HG03045 (cell line): ENCODE data around the gene CDH8.
"Not testable (repeated sequence)": the region's sequence is repeated elsewhere in the genome, so short reads cannot be mapped to it uniquely, and the experiment has no call there.

ENCODE experiments used
- ATAC-seq: cut with Tn5 transposase; IDR thresholded peaks from one replicate; pipeline ENCODE4 v1.9.1; 2021; ENCODE audit warnings: mild to moderate bottlenecking, moderate library complexity; ENCODE audit not compliant: unreplicated experiment

The CDH8 gene

DNA sequence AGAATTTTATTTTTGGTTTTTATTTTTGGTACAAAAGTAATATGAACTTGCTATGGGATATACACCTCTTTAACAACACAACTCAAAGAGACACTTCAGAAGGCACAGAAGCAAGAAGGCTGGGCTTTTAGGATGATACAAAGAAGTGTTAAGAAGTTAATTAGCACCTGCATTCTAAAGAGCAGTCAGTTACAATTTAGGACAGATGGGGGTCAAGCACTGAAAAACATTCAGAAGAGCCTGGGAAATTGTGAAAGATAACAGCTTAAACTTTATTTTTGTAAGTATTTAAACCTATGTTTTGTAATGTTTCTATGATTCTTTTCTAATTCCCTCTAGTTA is 163.5 kb downstream of the CDH8 start:
- no peak for ATAC-seq

DNA sequence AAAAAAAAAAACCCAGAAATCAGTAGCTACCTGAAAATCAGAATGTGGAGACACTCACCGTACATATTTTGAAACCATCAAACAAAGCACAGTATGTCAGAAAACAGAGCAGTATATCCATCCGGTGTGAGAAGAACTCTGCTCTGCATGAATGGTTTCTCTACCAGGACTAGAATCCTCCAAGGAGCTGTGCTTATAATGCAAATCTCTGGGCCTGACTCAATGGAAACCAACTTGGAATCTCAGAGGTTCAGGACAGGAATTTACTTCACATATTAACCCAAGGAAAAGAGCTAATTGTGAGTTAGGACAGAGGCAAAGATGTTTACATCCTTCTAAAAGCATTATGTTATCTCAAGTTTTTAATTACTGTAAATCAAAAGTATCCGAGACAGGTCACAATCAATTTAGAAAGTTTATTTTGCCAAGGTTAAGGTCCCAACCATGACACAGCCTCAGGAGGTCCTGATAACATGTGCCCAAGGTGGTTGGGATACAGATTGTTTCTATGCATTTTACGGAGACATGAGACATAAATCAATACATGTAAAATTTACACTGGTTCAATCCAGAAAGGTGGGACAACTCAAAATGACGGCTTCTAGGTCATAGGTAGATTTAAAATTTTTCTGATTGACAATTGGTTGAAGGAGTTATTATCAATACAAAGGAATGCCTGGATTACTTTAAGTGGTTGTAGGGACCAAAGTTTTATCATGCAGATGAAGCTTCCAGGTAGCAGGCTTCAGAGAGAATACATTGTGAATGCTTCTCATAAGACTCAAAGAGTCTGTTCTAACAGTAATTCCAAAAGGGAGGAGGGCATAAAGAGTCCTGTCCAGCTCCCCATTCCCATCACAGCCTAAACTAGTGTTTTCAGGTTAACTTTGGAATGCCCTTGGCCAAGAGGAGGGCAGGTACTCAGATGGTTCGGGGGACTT is 164.1 kb downstream of the CDH8 start:
- ATAC-seq: no peak

DNA sequence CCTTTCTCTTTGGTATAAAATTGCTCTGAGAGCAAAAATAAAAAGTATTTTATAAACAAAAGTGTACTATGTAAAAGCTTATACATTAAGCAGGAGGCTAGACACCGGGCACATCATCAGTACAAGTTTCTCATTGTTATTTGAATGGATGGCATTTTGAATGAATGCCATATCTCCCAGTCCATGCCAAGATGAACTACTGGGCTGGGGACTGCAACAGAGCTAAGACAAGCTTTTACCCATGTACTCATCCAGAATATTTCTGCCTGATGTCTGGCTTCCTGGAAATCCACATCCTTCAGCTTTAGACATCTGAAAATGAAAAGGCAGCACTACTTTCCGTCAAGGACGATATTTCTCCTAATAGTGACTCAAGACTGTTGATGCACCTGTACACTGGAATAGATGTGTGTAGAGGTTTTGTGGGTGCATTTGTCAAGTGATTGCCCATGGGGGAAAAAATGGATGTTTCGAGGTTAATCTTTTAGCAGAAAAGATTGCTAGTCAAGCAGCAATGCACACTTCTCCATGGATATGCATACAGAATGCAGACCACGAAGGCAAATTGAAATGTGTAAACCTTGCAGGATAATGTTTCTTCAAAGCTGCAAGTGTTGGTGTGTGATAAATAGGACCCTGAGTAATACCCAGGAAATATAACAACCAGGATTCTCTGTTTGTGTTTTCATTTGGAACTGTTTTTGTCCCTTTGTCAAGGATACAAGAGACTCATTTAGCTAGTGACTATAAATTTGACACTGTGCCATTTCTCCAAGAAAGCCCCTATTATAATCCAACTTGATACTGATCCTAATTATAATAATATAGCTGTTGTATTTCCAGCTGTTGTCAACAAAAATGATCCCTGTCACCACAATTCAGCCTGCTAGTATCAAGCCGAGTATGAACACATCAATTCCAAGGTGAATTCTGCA is 173.8 kb downstream of the CDH8 start:
- no peak for ATAC-seq

DNA sequence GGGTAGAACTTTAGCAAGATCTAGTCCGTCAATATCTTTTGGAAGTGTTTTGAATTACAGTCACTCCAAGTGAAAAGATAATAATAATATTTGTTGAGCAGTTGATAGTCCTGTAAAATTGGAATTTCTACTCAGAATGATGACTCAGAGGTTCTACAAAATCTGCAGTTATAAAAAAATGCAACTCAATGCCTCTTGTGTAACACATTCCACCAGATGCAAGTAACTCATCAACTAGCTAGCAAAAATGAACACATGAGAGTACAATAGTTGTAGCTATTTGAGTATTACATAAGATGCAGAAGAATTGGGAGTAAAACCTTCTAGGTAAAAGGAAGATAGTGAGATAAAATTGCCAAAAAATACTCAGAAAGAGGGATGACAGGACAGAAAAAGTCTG is 177.2 kb downstream of the CDH8 start:
- ATAC-seq: no peak

DNA sequence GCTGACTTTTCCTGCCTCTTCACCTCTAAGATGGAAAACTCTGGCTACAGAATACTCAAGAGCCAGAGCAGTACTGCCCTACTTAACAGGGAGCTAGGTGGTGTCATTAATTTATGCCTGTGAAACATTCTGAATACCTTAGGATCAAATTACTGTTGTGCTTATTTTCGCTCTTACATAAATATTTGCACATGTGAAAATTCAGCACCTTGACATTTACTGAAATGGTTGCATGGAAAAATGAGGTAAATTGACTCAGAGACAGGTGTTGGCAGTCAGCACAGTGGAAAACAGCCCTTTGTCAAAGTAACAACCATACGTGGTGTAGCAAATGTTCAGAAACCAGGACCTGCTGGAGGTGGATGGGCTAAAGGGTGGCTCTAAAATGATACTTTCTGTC is 193.6 kb downstream of the CDH8 start:
- no peak for ATAC-seq

DNA sequence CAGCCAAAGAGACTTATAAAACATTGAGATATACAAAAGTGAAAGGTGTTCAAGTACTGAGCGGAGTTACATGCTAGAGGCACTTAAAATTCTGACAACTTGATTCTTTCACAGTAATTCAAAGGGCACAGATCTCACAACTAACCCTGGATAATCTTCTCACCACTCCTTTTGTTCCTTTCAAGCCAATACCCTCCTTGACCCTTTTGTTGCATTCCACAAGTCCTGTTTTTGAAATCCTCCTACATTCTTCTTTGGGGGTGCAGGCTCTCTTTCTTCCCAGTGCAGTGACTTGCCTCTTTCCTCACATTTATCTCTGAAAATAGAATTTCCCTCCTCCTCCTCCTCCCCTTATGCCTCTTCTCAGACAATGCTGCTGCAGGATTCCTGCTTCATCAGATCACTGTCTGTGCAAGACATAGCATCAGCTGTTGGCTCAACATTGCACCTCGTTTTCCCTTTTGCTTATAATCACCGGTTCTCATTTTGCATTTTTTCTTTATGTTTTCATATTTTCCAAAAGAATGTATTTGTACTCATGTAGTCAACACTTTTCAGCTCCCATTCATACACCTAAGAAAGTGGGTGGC is 199.3 kb downstream of the CDH8 start:
- no peak for ATAC-seq

DNA sequence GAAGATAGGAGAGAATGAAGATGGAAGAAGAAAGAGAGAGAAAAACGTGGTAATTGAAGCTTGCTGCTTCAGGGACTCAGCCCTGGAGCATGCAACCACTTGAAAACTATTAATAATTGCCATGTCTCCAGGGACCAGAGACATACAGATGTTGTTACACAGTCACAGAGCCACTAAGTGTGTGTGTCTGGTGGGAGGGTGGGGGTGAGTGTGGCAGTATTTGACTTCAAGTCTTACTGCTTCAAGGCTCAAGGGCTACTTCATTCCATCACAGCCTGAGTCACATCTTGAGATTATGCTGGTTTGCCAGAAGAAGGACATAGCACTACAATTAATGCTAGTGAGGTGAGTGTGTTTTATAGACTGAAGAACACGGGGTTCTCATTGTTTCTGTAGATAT is 202.2 kb downstream of the CDH8 start:
- no peak for ATAC-seq

DNA sequence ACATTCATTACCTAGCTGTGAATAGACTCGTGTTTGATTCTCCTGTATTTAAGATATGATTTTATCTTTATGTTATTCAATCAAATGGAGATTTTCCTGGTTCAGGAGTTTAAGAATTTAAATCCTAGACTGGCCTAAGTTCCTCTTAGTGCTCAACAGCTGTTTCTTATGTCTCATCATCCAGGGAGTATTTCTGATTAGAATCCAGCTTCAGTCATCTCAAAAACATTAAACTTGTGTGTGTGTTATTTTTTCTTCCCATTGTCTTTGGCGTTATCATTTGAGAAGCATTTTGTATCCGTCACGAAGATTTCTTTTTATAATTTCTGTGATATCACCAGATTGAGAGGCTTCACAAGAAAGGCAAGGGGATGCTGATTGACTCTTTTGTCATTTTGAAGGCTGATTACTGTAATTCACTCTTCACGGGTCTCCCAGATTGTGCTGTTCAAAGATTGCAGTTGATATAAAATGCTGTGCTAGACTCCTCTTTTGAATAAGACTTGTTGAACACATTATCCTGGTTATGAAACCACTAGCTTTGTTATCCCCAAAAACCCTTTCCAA is 204.8 kb downstream of the CDH8 start:
- ATAC-seq: no peak

DNA sequence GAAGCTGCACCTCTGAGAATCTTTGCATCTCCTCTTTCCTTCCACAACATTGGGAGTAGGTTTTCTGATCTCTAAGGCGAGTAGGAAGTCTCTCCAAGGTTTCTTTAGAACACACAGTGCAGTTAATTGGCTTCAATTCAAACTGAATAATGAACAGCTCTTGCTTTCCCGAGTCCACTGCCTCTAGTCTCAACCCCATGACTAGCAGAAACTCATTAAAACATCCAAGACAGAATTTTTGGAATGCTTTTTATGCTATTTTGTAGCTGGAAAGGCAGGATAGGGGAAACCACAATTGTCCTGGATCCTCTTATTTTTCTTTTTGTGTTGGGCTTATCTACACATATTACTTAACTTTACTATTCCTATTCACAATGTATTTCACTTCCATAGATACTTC is 206.6 kb downstream of the CDH8 start:
- ATAC-seq: no peak

DNA sequence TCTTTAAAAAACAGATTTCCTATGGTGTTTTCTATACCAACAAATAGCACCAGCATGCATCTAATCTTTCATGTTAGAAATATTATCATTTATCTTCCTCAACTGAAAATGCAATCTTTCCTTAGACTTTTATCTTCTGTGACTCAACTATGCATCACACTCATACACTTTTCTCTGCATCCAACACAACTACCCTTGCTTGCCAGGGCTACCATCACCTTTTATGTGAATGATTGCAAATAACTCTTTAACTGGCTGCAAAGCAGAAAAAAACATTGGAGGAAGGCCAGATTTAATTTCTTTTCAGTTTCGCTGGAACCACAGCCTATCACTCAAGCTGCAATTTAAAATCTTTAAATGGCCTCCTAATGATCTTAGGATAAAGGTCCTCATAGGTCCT is 212.9 kb downstream of the CDH8 start:
- no peak for ATAC-seq

DNA sequence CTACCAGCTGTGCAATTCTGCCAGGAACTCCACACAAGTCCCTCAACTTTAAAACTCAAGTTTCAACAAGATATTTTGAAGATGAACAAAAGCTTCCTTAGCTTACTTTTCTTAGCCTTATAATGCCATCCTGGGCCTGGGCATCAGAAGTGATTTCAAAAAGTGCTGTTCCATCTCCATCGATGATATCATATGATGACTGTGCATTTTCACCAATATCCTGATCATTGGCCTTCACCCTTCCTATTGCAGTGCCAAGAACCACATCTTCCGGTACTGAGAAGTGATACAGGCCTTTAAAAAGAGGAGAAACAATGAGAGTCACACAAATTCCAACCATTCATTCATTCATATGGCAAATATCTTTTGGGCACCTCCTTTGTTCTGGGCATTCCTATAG is 215.4 kb downstream of the CDH8 start:
- no peak for ATAC-seq

DNA sequence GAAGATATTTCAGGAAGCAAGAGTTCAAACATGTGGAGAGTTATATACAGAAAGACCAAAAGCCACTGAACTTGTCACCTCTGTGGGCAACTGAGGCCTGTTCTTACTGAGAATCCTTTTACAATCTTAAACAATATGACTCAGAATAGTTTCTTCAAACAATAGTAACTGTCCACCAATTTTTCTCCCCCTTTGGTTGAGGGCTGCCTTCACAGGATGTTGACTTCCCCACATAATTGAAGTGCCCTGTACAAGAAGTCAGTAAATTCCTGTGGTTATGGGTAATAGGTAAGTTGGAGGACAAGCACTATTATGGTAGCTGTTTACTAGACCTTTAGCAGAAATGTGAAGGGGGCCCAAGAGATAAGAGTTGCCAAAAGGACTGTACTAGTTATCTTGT is 215.8 kb downstream of the CDH8 start:
- ATAC-seq: no peak

DNA sequence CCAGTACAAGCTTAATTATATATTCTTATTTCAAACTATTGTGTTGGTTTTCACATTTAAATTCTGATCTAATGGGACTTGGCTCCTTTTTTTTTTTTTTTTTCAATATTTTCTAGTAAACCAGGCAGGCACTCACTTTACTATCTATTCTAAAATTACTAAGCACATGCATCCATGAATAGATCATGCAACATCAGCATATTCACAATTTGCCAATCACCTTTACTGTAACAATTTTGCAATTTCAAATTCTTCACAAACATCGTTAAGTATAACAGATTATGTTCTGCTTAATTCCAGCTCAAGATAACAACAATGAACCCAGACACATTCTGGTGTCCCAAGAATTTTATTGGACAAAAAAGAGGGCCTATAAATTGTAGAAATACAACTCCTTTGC is 217.4 kb downstream of the CDH8 start:
- ATAC-seq: no peak

DNA sequence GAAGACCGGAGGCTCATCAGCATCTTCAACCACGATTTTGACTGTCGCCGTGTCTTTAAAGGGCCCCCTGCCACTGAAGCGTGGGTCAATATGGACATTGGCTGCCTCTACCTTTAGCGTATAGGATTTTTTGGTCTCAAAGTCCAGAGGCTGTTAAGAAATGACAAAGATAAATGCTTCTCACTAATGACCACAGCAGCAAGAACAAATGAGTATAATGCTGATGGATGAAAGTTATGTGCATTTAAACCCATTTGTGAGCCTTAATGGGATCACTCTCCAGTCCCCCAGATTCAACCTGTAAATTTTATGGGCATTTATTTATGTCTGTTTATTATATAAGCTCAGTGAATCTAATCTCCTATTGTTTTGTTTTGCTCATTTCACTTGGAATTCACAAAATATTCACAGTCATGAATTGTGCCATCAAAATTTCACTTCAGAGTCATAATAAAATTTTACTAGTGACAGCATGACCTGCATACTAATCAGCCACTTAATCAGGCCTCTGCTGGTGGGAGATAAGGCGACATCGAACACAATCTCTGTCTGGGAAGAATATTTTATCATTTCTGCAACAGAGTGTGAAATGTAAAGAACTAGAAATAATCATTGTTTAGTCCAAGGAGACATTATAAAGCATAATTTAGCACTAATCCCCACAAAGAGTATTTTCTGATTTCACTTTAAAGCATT is 218.5 kb downstream of the CDH8 start:
- ATAC-seq: no peak

DNA sequence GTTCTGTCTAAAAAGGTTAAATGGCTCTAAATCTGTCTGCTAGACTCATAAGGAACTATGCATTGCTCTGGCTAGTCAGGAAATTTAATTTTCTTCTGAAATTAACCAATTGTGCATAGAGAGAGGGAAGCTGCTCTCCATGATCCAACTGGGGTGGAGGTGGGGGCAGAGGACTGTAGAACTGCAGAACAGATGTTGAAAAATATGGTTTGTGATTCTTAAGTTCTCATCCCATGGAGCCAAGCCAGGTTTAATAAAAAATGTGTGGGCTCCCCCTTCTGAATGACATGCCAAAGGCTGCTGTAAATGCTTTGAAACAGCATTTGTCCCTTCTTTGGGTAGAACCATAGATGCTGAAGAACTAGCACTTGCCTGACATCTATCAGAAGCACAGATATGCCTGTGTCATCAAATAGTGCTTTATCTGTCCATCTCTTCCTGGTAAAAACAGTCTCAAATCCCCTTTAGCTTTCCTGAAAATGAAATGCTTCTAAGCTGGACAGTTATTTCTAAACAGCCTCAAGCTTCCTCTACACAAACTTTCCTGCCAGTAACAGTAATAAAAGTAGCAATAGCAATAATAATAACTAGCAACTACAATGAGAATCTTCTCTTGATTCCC is 221.4 kb downstream of the CDH8 start:
- no peak for ATAC-seq

DNA sequence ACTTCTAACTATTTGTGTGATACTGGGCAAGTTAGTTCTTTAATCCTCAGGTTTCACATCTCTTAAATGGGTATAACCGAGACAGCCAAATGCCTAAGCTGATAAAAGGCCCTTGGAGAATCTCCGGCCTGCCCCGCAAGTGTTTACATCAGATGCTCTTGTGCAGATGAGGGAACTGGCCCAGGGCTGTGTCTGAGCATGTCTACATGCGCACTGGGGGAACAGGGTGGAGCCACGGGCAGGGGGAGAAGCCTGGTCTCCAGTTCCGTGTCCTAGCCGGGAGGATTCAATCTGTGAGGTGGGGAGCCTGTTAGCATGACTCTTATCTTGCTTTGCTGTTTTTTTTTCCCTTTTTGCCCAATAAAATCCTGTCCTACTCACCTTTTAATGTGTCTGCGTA is 222.9 kb downstream of the CDH8 start:
- no peak for ATAC-seq

DNA sequence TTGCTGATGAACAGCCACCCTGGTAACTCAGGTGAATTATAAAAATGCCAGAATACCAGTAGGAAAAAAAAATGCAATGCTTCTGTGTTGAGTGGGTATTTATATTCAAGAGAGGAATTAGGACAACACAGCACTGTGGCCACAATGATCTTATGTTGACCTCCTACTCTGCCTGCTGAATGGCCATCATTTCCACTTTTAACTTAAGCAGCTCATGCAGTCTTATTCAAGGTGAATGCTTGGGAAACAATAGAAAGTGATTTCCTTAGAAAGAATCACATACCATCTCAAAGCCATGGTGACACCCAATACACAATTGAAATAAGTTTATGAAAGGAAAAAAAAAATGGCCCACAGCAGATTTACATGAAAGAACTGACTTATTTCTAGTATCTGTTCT is 224.0 kb downstream of the CDH8 start:
- no peak for ATAC-seq

DNA sequence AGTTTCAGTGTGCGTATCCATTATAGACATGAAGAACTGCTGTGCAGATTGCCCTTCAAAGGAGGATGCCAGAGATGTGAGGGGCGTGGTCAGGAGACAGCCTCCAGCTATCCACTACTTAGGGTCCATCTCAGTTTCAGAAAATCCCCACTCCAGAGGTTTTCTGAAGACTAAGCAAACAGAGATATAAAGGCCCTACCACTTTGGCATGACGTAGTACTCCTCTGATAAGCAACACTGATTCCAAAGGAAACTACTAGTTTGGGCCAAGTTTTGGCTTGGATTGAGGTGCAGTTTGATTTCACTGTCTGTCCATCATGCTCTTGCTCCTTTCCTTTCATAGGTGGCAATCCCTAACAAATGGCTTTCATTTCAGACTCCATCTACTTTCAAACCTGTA is 228.7 kb downstream of the CDH8 start:
- ATAC-seq: no peak

DNA sequence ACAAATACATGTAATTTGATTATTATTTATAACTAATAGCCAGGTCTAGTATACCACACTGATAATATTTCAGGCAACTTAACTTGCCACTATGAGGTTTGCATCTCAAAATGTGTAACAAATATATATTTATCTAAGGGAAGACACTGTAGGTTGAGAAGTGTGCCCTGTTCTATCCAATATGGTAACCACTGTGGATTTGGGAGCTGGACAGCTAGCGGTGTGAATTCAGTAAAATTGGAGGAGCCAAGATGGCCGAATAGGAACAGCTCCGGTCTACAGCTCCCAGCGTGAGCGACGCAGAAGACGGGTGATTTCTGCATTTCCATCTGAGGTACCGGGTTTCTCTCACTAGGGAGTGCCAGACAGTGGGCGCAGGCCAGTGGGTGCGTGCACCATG is 235.0 kb downstream of the CDH8 start:
- ATAC-seq: not testable (repeated sequence)

DNA sequence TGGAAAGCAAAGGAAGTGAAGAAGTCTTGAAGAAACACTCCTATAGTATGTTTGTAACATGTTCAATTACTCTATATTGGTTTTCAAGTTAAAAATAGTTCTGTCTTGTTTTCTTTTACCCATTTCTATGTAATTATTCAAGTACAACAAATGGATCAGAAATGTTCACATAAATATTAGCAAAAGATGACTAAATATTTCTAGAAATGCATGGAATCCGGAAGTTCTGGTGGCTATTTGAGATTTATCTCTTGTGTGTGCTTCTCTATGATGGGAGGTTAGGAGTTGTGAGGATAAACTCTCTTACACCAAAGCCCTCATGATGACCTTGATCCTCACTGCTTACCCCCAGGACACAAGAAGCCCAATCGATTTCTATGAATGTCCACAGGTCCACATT is 237.5 kb downstream of the CDH8 start:
- no peak for ATAC-seq
